K562 (cell line): ENCODE data around the gene PTAFR. TPM values are rescaled to one million over a fixed set of nuclear protein-coding genes. Genes with fewer than 3 reads are reported as not detected.

ENCODE experiments used
- ATAC-seq: fragments of 200-7000 bp; cut with Tn5 transposase; 3 replicates; pipeline ENCODE4 v1.9.1; 2020; ENCODE audit warnings: moderate library complexity
- BruUV-seq: library from RNA; stranded (reverse); fragments of 400-500 nt; replicated peaks from 2 replicates; lab custom pipeline; 2021; lab: Mats Ljungman, UMichigan
- CTCF ChIA-PET: fragments of 300-600 bp; formaldehyde crosslinking; extraction: SDS; loops from one replicate; lab custom pipeline; 2021; ENCODE audit warnings: low intra/inter-chr PET ratio; lab: Yijun Ruan, JAX
- POLR2A ChIA-PET: fragments of 300-600, 350-650 bp; sonication (Branson Sonifier 250); formaldehyde crosslinking; extraction: SDS; loops from one replicate; lab custom pipeline; 2021; ENCODE audit warnings: antibody characterized with exemption, inconsistent platforms; lab: Yijun Ruan, JAX
- DNase-seq, 4 experiments: peaks; one replicate each; pipeline versions ENCODE4 v3.0.0 to v3.0.0-alpha.2; 2011 to 2018; ENCODE audit warnings: low spot score in 3 of 4, mixed read lengths in 3 of 4; ENCODE audit errors: extremely low read depth in 1 of 4
- FAIRE-seq: peaks from 2 replicates; lab custom pipeline; 2011; peaks lifted over from hg19 to GRCh38; lab: Jason Lieb, UNC
- H2AFZ ChIP-seq: 2 replicates; pipeline ENCODE4 v1.6.0; 2011; ENCODE audit warnings: low read depth, low read length, control low read depth, inconsistent platforms
- H3K27ac ChIP-seq: fragments of 200-600 bp; 3 replicates; pipeline ENCODE4 v1.8.0; 2011; ENCODE audit warnings: low read depth, mild to moderate bottlenecking, control low read depth, inconsistent platforms, low read length, moderate library complexity, mixed read lengths; ENCODE audit errors: extremely low read depth
- H3K27me3 ChIP-seq, 2 experiments: fragments of 300-600 bp in 1 of 2; 2 replicates in 1 of 2; 3 replicates in 1 of 2; pipeline versions ENCODE4 v1.6.0 to v1.8.0; 2011; ENCODE audit warnings: inconsistent platforms in 2 of 2, low read length in 2 of 2, mild to moderate bottlenecking in 1 of 2, mixed read lengths in 1 of 2, moderate library complexity in 1 of 2; ENCODE audit not compliant: control insufficient read depth in 2 of 2, insufficient read depth in 2 of 2
- H3K36me3 ChIP-seq: fragments of 300-600 bp; 3 replicates; pipeline ENCODE4 v1.8.0; 2011; ENCODE audit warnings: mild to moderate bottlenecking, low read length, inconsistent platforms; ENCODE audit not compliant: control insufficient read depth, insufficient read depth
- H3K4me1 ChIP-seq, 2 experiments: fragments of 200-600 bp in 1 of 2; replicated peaks in 1 of 2; 2 replicates in 1 of 2; 3 replicates in 1 of 2; pipeline versions ENCODE4 v1.5.1 to v1.8.0; 2011; ENCODE audit warnings: inconsistent platforms in 2 of 2, low read length in 2 of 2, mild to moderate bottlenecking in 1 of 2, mixed read lengths in 1 of 2, moderate library complexity in 1 of 2; ENCODE audit not compliant: control insufficient read depth in 2 of 2, insufficient read depth in 2 of 2
- H3K4me2 ChIP-seq: 2 replicates; pipeline ENCODE4 v1.6.1; 2011; ENCODE audit warnings: low read length, control low read depth, inconsistent platforms, mixed read lengths; ENCODE audit not compliant: insufficient read depth
- H3K4me3 ChIP-seq: fragments of 200-600 bp; sonication (generic), shearing (Covaris generic); 2 replicates; pipeline ENCODE4 v1.5.1; 2016; ENCODE audit warnings: control low read depth, inconsistent platforms
- H3K79me2 ChIP-seq: fragments of 200-600 bp; 3 replicates; pipeline ENCODE4 v1.8.0; 2011; ENCODE audit warnings: low read length, inconsistent platforms; ENCODE audit not compliant: control insufficient read depth, insufficient read depth
- H3K9ac ChIP-seq, 2 experiments: 2 replicates each; pipeline versions ENCODE4 v1.6.0 to v1.6.1; 2011; ENCODE audit warnings: low read depth in 2 of 2, low read length in 2 of 2, control low read depth in 1 of 2, inconsistent platforms in 1 of 2, mild to moderate bottlenecking in 1 of 2, mixed read lengths in 1 of 2; ENCODE audit not compliant: insufficient read depth in 1 of 2
- H3K9me1 ChIP-seq: one replicate; pipeline ENCODE4 v1.6.0; 2011; ENCODE audit warnings: inconsistent platforms, mild to moderate bottlenecking, low read length, moderate library complexity; ENCODE audit not compliant: control insufficient read depth, insufficient read depth
- H3K9me3 ChIP-seq: replicated peaks from 2 replicates; pipeline ENCODE4 v1.5.1; 2011; ENCODE audit warnings: low read depth, low read length, inconsistent platforms; ENCODE audit not compliant: control insufficient read depth, insufficient read depth
- H4K20me1 ChIP-seq: replicated peaks from 2 replicates; pipeline ENCODE4 v1.6.1; 2011; ENCODE audit warnings: low read length, inconsistent platforms, mixed read lengths; ENCODE audit not compliant: control insufficient read depth, insufficient read depth
- BCOR ChIP-seq: fragments of 450-650 bp; IDR thresholded peaks from 2 replicates; pipeline ENCODE4 v1.6.1; 2016
- ESRRA ChIP-seq: fragments of 450-650 bp; IDR thresholded peaks from 2 replicates; pipeline ENCODE4 v1.6.1; 2014; ENCODE audit warnings: low read depth, mild to moderate bottlenecking, moderate library complexity, borderline replicate concordance
- FOXA1 ChIP-seq: fragments of 450-650 bp; IDR thresholded peaks from 2 replicates; pipeline ENCODE4 v1.6.1; 2016; ENCODE audit warnings: mild to moderate bottlenecking, borderline replicate concordance
- HDAC2 ChIP-seq: fragments of 450-650 bp; IDR thresholded peaks from 2 replicates; pipeline ENCODE4 v1.6.1; 2016; ENCODE audit warnings: mild to moderate bottlenecking
- POLR2A ChIP-seq: fragments of 450-650 bp; conservative IDR thresholded peaks from 2 replicates; pipeline ENCODE4 v1.6.1; 2016
- RBM25 ChIP-seq: fragments of 200-400 bp; formaldehyde crosslinking; IDR thresholded peaks from 2 replicates; pipeline ENCODE4 v1.6.1; 2018; ENCODE audit warnings: low read length, low read depth, moderate library complexity; ENCODE audit not compliant: severe bottlenecking
- ZNF830 ChIP-seq: fragments of 250-450 bp; sonication (Bioruptor Pico); IDR thresholded peaks from 2 replicates; pipeline ENCODE4 v1.5.0; 2021; ENCODE audit warnings: mild to moderate bottlenecking
- WGBS: fragments of 100-300 bp; shearing (Covaris generic); methylation state at CpG from one replicate; pipeline ENCODE4 v1.1.6; 2016; ENCODE audit warnings: low coverage, mixed read lengths; ENCODE audit not compliant: insufficient coverage; ENCODE audit errors: missing lambda C conversion rate; 5-methylcytosine and 5-hydroxymethylcytosine counted together
- in situ Hi-C: fragments of 300-500 bp; cut with MboI; formaldehyde crosslinking; loops from 4 replicates; pipeline ENCODE4 v1.15.0; 2018; ENCODE audit warnings: inconsistent platforms, mixed read lengths
- intact Hi-C: fragments of 100-400 bp; cut with micrococcal nuclease; formaldehyde crosslinking; loops from 2 replicates; pipeline ENCODE4 v1.14.2; 2022
- polyA plus RNA-seq, 8 experiments: library from polyadenylated mRNA; depleted of rRNA in 4 of 8; stranded (reverse) in 5 of 8; unstranded in 3 of 8; fragments of >200 nt; fragmentation: Nextera tagmentation in 2 of 8; fragmentation: Illumina TruSeq in 1 of 8; extraction: Ambion mirVana in 2 of 8; extraction: Trizol in 1 of 8; gene quantifications; 2 replicates each; pipeline versions ENCODE4 v1.2.1 to v1.2.3, GENCODE V29; 2011 to 2014; ENCODE audit warnings: inconsistent platforms in 1 of 8, missing spikeins in 1 of 8
- total RNA-seq, 7 experiments: library from RNA; depleted of rRNA in 6 of 7; stranded (reverse); fragments of >200 nt in 6 of 7; fragmentation: Illumina TruSeq in 2 of 7; extraction: Trizol in 2 of 7; gene quantifications; 2 replicates each; pipeline versions ENCODE4 v1.2.1 to v1.2.3, GENCODE V29; 2011 to 2021; ENCODE audit warnings: low replicate concordance in 1 of 7
- TF ChIP-seq, protein P1 (sequence below), 2 experiments: IDR thresholded peaks in 1 of 2; conservative IDR thresholded peaks in 1 of 2; 2 replicates each; pipeline ENCODE4 v1.6.1; 2016; ENCODE audit warnings: low read depth in 2 of 2, mild to moderate bottlenecking in 1 of 2, missing compliant biosample characterization in 1 of 2, missing genetic modification characterization in 1 of 2, moderate library complexity in 1 of 2

PTAFR gene
- total and polyA plus RNA-seq, 9 of the 15 experiments (the other 6 are each of a cell fraction or from before 2014, with no cell fraction given): 0.15 to 0.55 (median 0.40) TPM; not detected in 1

DNA sequence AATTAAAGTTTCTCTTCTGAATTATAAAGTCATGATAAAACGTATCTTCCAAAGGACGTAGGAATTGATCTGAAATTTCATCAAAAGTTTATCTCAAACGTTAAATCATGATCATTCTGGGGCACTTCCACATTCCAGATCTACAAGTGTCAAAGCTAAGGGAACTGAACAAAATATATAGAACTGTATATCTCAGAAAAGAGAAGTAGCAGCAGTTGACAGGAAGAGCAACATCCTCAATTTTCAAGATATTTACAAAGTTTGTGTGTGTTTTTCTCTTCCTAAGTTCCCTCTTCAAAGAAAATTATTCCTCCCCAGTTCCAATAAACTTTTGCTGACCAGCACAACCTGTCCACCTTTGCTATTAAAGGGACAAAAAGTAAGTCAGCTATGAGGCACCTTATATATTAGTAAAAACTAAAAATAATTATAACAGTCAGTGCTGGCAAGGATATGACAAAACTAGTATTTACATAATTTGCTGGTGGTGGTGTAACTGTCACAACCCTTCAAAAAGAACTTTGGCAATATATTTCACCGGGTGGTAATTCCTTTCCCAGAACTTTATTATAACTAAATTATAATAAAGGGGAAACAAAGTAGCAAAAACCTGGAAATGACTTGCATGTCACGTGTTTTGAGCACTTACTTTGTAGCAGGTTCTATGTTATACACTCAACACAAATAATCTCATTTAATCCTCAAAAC lies 49.6 kb downstream of the PTAFR start (continued):
- TF ChIP-seq, protein P1, sequence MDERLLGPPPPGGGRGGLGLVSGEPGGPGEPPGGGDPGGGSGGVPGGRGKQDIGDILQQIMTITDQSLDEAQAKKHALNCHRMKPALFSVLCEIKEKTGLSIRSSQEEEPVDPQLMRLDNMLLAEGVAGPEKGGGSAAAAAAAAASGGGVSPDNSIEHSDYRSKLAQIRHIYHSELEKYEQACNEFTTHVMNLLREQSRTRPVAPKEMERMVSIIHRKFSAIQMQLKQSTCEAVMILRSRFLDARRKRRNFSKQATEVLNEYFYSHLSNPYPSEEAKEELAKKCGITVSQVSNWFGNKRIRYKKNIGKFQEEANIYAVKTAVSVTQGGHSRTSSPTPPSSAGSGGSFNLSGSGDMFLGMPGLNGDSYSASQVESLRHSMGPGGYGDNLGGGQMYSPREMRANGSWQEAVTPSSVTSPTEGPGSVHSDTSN (CRISPR knock-in tag; IDR thresholded peaks at IDR 0.05; ENCODE audit: low read depth): no peak
- TF ChIP-seq, protein P1 (tag; conservative IDR thresholded peaks at IDR 0.05; ENCODE audit: low read depth): peak; percentile 44
- peak; percentile 90 for TF ChIP-seq RBM25

DNA sequence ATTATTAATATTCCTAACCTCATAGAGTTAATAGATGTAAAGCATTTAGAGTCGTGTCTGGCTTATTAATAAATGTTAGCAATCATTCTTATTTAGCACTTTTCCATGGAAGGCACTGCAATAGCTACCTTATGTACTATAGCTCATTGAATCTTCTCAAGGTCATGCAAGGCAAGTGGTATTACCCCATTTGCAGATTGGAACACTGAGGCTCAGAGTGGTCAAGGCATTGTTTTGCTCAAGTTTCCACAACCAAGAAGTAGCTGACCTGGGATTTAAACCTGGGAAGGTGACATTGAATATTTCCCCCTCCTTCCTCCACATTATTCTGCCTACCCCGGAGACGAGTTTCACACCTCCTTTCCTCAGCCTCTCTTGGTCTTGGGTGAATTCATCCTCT lies 50.3 kb downstream of the PTAFR start:
- CTCF ChIA-PET: no interaction called here
- ATAC-seq (no peak), FAIRE-seq (no peak), DNase-seq (no peak)
- no peaks in the 10 kb centered on the region for H3K36me3 ChIP-seq
- WGBS: 33% methylated on average over 3 of the region's 3 CpGs
- H3K9me1 ChIP-seq: no peaks in the 10 kb centered on the region
- H3K4me3 ChIP-seq: no peak overlapping the region
- no peaks in the 10 kb centered on the region for H4K20me1 ChIP-seq
- H3K4me2 ChIP-seq: no peak overlapping the region
- peaks cover 2 to 13% of the 10 kb centered on the region in 2 experiments for H3K4me1 ChIP-seq
- no peak for TF ChIP-seq FOXA1
- peak; percentile 78 for TF ChIP-seq RBM25
- no peak for TF ChIP-seq POLR2A
- peak; percentile 75 for TF ChIP-seq BCOR
- TF ChIP-seq ZNF830 (CRISPR knock-in tag): no peak
- TF ChIP-seq HDAC2: 0 out of 2 replicates have a peak, but pooled peaks have one; percentile 33
- TF ChIP-seq ESRRA: peak; percentile 89
- in situ Hi-C loops: loop anchor here (10.0 kb wide), 1 partner anchor 909 kb away; no protein-coding TSS in a partner anchor
- POLR2A ChIA-PET: interaction anchor here (1.3 kb wide), 1 partner anchor 14 kb away, joined by 3 read pairs; no protein-coding TSS in a partner anchor
- no peaks in the 10 kb centered on the region for H3K79me2 ChIP-seq
- no peak overlapping the region for H3K27ac ChIP-seq
- H3K9ac ChIP-seq: no peak overlapping the region
- no peaks in the 10 kb centered on the region for H3K9me3 ChIP-seq
- BruUV-seq: no TSS peak
- no peak overlapping the region for H2AFZ ChIP-seq
- intact Hi-C loops: no loop called here
- no peaks in the 10 kb centered on the region; a peak in 1 of 5 replicates for H3K27me3 ChIP-seq
